OCI-LY1 (cell line): ENCODE data around the gene HOXB6.

Source experiments
- EZH2 ChIP-seq: fragments of 200-600 bp; sonication (generic), shearing (Covaris generic); IDR thresholded peaks from 2 replicates; pipeline ENCODE4 v1.8.0; 2017; ENCODE audit warnings: borderline replicate concordance, mixed run types, mild to moderate bottlenecking, antibody characterized with exemption, low read length, moderate library complexity, mixed read lengths
- TF ChIP-seq, protein P1 (sequence below): fragments of 200-600 bp; sonication (generic), shearing (Covaris generic); IDR thresholded peaks from 2 replicates; pipeline ENCODE4 v1.5.1; 2017; ENCODE audit warnings: mild to moderate bottlenecking, antibody characterized with exemption, low read length, moderate library complexity, mixed read lengths

DNA sequence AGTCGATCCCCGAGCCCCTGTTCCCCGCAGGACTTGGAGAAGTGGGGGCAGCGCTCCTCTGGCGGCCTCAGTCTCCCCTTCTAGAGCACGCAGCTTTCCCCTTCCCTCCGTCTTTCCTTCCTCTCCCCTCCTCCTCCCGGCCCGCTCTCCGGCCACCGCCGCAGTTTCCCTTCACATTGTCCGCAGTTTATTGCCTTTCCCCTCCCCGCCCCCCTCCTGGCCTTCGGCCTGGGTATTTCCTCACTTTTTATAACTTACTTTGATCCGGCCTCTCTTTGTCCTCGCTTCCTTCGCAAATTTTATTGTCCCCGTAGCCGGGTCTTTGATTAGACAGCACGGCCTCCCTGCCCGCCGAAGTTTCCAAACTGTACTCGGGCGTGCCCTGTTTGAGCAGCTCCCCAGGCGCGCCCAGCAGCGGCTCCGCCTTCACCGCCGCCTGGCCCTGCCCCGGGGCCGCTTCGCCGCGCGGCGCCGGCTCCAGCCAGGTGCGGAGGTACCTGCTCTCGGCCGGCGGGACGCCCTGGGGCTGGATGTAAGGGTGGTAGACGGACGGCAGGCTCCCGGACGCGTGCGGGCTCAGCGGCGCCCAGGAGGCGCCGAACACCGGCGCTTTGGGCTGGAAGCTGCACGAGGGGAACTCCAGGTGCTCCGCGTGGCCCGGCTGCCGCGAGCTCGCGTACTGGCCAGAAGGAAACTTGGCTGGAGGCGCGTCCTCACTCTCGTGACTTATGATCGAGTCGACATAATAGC lies 20.9 kb upstream of the HOXB6 start:
- TF ChIP-seq, protein P1, sequence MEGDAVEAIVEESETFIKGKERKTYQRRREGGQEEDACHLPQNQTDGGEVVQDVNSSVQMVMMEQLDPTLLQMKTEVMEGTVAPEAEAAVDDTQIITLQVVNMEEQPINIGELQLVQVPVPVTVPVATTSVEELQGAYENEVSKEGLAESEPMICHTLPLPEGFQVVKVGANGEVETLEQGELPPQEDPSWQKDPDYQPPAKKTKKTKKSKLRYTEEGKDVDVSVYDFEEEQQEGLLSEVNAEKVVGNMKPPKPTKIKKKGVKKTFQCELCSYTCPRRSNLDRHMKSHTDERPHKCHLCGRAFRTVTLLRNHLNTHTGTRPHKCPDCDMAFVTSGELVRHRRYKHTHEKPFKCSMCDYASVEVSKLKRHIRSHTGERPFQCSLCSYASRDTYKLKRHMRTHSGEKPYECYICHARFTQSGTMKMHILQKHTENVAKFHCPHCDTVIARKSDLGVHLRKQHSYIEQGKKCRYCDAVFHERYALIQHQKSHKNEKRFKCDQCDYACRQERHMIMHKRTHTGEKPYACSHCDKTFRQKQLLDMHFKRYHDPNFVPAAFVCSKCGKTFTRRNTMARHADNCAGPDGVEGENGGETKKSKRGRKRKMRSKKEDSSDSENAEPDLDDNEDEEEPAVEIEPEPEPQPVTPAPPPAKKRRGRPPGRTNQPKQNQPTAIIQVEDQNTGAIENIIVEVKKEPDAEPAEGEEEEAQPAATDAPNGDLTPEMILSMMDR = no peak
- no peak for TF ChIP-seq EZH2
